ENCODE results near the gene TCF3. TPM values are rescaled to one million over a fixed set of nuclear protein-coding genes. Genes with fewer than 3 reads are reported as not detected.

Gene TCF3
- total RNA-seq, 2 experiments from 2014 or later = 124 to 126 TPM

GRCh38 chr19:1658150-1659083 lies 6.0 kb upstream of the TCF3 start:
- CTCF ChIA-PET = interaction anchor here (2.0 kb wide), 1 partner anchor 14 kb away, joined by 8 read pairs; no protein-coding TSS in a partner anchor

GRCh38 chr19:1657746-1658145 lies 5.3 kb upstream of the TCF3 start:
- no peak for DNase-seq
- H3K27ac Mint-ChIP-seq = no peak overlapping the region
- peaks cover 2% of the 10 kb centered on the region for H3K9me3 Mint-ChIP-seq
- no peak overlapping the region for H3K4me3 Mint-ChIP-seq
- H3K27me3 Mint-ChIP-seq = no peaks in the 10 kb centered on the region
- no peak for TF ChIP-seq CTCF (IDR thresholded peaks at IDR 0.05)
- ChIA-PET CTCF (no interaction called here), POLR2A (no interaction called here)
- H3K4me1 Mint-ChIP-seq (ENCODE audit: low read depth) = peaks cover 7% of the 10 kb centered on the region
- ATAC-seq = no peak
- intact Hi-C loops (cut with micrococcal nuclease) = no loop called here
- H3K36me3 Mint-ChIP-seq (ENCODE audit: low read depth) = no peaks in the 10 kb centered on the region

More at GRCh38 chr19:1658150-1659083, 6.0 kb upstream of the TCF3 start:
- ATAC-seq = no peak
- DNase-seq = no peak
- Mint-ChIP-seq H3K4me3 (no peak overlapping the region), H3K9me3 (peaks cover 2% of the 10 kb centered on the region), H3K27me3 (no peaks in the 10 kb centered on the region), H3K36me3 (ENCODE audit: low read depth) (no peaks in the 10 kb centered on the region), H3K27ac (no peak overlapping the region), H3K4me1 (ENCODE audit: low read depth) (peaks cover 7% of the 10 kb centered on the region)
- TF ChIP-seq CTCF (IDR thresholded peaks at IDR 0.05) = no peak
- intact Hi-C loops (cut with micrococcal nuclease) = no loop called here
- POLR2A ChIA-PET = no interaction called here

- POLR2A ChIA-PET = no interaction called here
Measured at GRCh38 chr19:1656988-1657536, 4.6 kb upstream of the TCF3 start.

GRCh38 chr19:1655987-1656608 lies 3.7 kb upstream of the TCF3 start:
- ATAC-seq (no peak), DNase-seq (no peak)
- no peak for TF ChIP-seq CTCF (IDR thresholded peaks at IDR 0.05)
- intact Hi-C loops (cut with micrococcal nuclease) = no loop called here
- H3K36me3 Mint-ChIP-seq (ENCODE audit: low read depth) = peaks cover 2% of the 10 kb centered on the region
- H3K27ac Mint-ChIP-seq = no peak overlapping the region
- CTCF ChIA-PET = interaction anchor here (1.0 kb wide), 1 partner anchor 125 kb away, joined by 3 read pairs; no protein-coding TSS in a partner anchor
- H3K4me1 Mint-ChIP-seq (ENCODE audit: low read depth) = peaks cover 7% of the 10 kb centered on the region
- no peak overlapping the region for H3K4me3 Mint-ChIP-seq
- POLR2A ChIA-PET = no interaction called here
- H3K27me3 Mint-ChIP-seq = no peaks in the 10 kb centered on the region
- H3K9me3 Mint-ChIP-seq = no peaks in the 10 kb centered on the region

More at GRCh38 chr19:1656988-1657536, 4.6 kb upstream of the TCF3 start:
- intact Hi-C loops (cut with micrococcal nuclease) = no loop called here
- TF ChIP-seq CTCF (IDR thresholded peaks at IDR 0.05) = no peak
- Mint-ChIP-seq H3K36me3 (ENCODE audit: low read depth) (no peaks in the 10 kb centered on the region), H3K9me3 (peaks cover 2% of the 10 kb centered on the region), H3K27ac (no peak overlapping the region), H3K4me3 (no peak overlapping the region), H3K27me3 (no peaks in the 10 kb centered on the region), H3K4me1 (ENCODE audit: low read depth) (peaks cover 7% of the 10 kb centered on the region)
- ATAC-seq (no peak), DNase-seq (no peak)
- CTCF ChIA-PET = no interaction called here
